PC-9 (cell line): ENCODE results near the gene TBCC. TPM values are rescaled to one million over a fixed set of nuclear protein-coding genes. Genes with fewer than 3 reads are reported as not detected.

Source experiments
- BruUV-seq: library from RNA; stranded (reverse); fragments of 400-500 nt; replicated peaks from 2 replicates; lab custom pipeline; 2021; lab: Mats Ljungman, UMichigan
- CTCF ChIA-PET: fragments of 300-600 bp; sonication (Branson Sonifier 250); formaldehyde crosslinking; loops from one replicate; lab custom pipeline; 2022; ENCODE audit warnings: antibody characterized with exemption; lab: Charles Lee
- POLR2A ChIA-PET: fragments of 300-600 bp; sonication (Branson Sonifier 250); formaldehyde crosslinking; loops from one replicate; lab custom pipeline; 2022; ENCODE audit warnings: antibody characterized with exemption; ENCODE audit not compliant: unreplicated experiment; lab: Charles Lee
- DNase-seq, 2 experiments: peaks; one replicate each; pipeline versions ENCODE4 v3.0.0 to v3.0.0-alpha.2; 2015 to 2022; ENCODE audit warnings: mixed read lengths in 1 of 2
- H2AFZ ChIP-seq: fragments of 200-600 bp; sonication (generic); 2 replicates; pipeline ENCODE4 v1.8.1; 2017; ENCODE audit warnings: antibody characterized with exemption
- H3F3A ChIP-seq: fragments of 200-600 bp; sonication (generic); 2 replicates; pipeline ENCODE4 v1.8.1; 2017; ENCODE audit warnings: antibody characterized with exemption, mild to moderate bottlenecking, low read depth; ENCODE audit not compliant: insufficient read depth
- H3K27ac ChIP-seq: fragments of 200-600 bp; sonication (generic); 2 replicates; pipeline ENCODE4 v1.6.1; 2016; ENCODE audit warnings: mixed run types
- H3K27me3 ChIP-seq: fragments of 200-600 bp; sonication (generic); 2 replicates; pipeline ENCODE4 v1.6.1; 2016; ENCODE audit warnings: low read depth, mixed run types; ENCODE audit not compliant: insufficient read depth
- H3K36me3 ChIP-seq: fragments of 200-600 bp; sonication (generic); 2 replicates; pipeline ENCODE4 v1.6.1; 2016; ENCODE audit warnings: low read depth, mixed run types
- H3K4me1 ChIP-seq: fragments of 200-600 bp; sonication (generic); replicated peaks from 2 replicates; pipeline ENCODE4 v1.6.1; 2016; ENCODE audit warnings: mixed run types; ENCODE audit not compliant: insufficient read depth
- H3K4me2 ChIP-seq: fragments of 200-600 bp; sonication (generic); 2 replicates; pipeline ENCODE4 v1.6.1; 2017; ENCODE audit warnings: mixed run types
- H3K4me3 ChIP-seq: fragments of 200-600 bp; sonication (generic); 2 replicates; pipeline ENCODE4 v1.6.1; 2016; ENCODE audit warnings: mixed run types
- H3K79me2 ChIP-seq: fragments of 200-600 bp; sonication (generic); 2 replicates; pipeline ENCODE4 v1.6.1; 2017; ENCODE audit warnings: low read depth, mixed run types
- H3K9me2 ChIP-seq: fragments of 200-600 bp; sonication (generic); 2 replicates; pipeline ENCODE4 v1.8.1; 2017; ENCODE audit warnings: mild to moderate bottlenecking; ENCODE audit not compliant: insufficient read depth
- H3K9me3 ChIP-seq: fragments of 200-600 bp; sonication (generic); 2 replicates; pipeline ENCODE4 v1.8.1; 2016; ENCODE audit warnings: low read depth; ENCODE audit not compliant: insufficient read depth
- H4K20me1 ChIP-seq: fragments of 200-600 bp; sonication (generic); 2 replicates; pipeline ENCODE4 v1.8.1; 2017; ENCODE audit not compliant: insufficient read depth
- EZH2 ChIP-seq: fragments of 200-600 bp; sonication (generic); IDR thresholded peaks from 2 replicates; pipeline ENCODE4 v1.8.0; 2017; ENCODE audit warnings: antibody characterized with exemption, low read depth
- intact Hi-C: fragments of 100-400 bp; cut with micrococcal nuclease; formaldehyde crosslinking; loops from one replicate; pipeline ENCODE4 v1.10.0; 2022; ENCODE audit not compliant: unreplicated experiment
- total RNA-seq: library from RNA; stranded (reverse); gene quantifications from 2 replicates; pipeline ENCODE4 v1.2.3, GENCODE V29; 2021
- TF ChIP-seq, protein P1 (sequence below): fragments of 200-600 bp; sonication (generic); conservative IDR thresholded peaks from 2 replicates; pipeline ENCODE4 v1.6.1; 2017; ENCODE audit warnings: mixed run types, antibody characterized with exemption, mild to moderate bottlenecking, moderate library complexity

The TBCC gene
- total RNA-seq, 1 experiment from 2014 or later, result 12.3 TPM

DNA sequence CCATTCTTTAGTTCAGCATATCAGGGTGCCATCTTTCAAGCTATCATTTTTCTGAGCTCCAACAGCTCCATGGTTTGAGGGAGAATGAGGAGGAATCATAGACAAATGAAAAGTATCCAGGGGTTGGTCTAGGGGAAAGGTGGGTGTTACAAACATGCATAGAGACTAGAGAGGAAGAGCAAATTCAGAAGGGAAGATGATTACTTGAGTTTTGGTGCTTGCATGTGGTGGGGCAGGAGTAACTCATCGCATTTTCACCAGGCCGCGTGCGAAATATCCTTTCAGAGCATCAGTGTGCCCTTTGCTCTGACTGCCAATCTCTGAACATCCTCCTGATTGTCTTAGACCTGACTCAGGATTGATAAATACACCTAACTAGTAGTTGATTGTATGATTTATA lies 28.3 kb upstream of the TBCC start:
- Histone ChIP-seq H3K9me3 (no peaks in the 10 kb centered on the region; the same call in 1 of the 2 replicates), H3K4me3 (no peak overlapping the region), H3K27me3 (no peaks in the 10 kb centered on the region), H4K20me1 (no peaks in the 10 kb centered on the region), H3K9me2 (no peaks in the 10 kb centered on the region), H3F3A (peaks cover 13% of the 10 kb centered on the region), H3K79me2 (no peaks in the 10 kb centered on the region), H3K4me1 (peaks cover 7% of the 10 kb centered on the region), H3K27ac (peak overlapping the region; percentile 32; the same call in 1 of the 2 replicates), H3K36me3 (no peaks in the 10 kb centered on the region), H3K4me2 (no peak overlapping the region), H2AFZ (no peak overlapping the region)
- TF ChIP-seq, protein P1, sequence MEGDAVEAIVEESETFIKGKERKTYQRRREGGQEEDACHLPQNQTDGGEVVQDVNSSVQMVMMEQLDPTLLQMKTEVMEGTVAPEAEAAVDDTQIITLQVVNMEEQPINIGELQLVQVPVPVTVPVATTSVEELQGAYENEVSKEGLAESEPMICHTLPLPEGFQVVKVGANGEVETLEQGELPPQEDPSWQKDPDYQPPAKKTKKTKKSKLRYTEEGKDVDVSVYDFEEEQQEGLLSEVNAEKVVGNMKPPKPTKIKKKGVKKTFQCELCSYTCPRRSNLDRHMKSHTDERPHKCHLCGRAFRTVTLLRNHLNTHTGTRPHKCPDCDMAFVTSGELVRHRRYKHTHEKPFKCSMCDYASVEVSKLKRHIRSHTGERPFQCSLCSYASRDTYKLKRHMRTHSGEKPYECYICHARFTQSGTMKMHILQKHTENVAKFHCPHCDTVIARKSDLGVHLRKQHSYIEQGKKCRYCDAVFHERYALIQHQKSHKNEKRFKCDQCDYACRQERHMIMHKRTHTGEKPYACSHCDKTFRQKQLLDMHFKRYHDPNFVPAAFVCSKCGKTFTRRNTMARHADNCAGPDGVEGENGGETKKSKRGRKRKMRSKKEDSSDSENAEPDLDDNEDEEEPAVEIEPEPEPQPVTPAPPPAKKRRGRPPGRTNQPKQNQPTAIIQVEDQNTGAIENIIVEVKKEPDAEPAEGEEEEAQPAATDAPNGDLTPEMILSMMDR, result no peak
- TF ChIP-seq EZH2, result no peak
- ChIA-PET POLR2A (no interaction called here), CTCF (no interaction called here)
- DNase-seq, result no peak
- intact Hi-C loops, result no loop called here
- BruUV-seq, result no TSS peak

DNA sequence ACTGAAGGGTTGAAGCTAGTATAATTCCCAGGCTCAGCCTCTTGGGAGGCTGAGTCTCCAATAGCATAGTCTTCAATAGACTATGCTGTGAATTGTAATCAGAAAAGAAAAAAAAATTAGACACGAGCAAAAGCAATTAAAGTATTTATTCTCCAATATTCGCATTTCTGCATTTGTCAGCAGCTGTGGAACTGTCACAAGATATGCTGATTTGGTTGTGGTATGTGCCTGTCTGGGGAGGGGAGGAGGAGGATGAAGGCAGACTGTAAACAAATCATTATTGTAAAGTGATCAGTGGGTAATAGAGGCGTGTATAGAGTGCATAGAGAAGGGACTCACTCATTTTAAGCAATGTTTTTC lies 25.8 kb upstream of the TBCC start:
- Histone ChIP-seq H3K4me2 (no peak overlapping the region), H3K36me3 (no peaks in the 10 kb centered on the region), H3K27me3 (no peaks in the 10 kb centered on the region), H3K9me3 (no peaks in the 10 kb centered on the region; the same call in 1 of the 2 replicates), H3K79me2 (no peaks in the 10 kb centered on the region), H3K4me3 (no peak overlapping the region), H2AFZ (no peak overlapping the region), H3K27ac (no peak overlapping the region), H3K9me2 (no peaks in the 10 kb centered on the region), H3K4me1 (0 out of 2 replicates have a peak, but pooled peaks cover under 1% of the 10 kb centered on the region), H3F3A (peaks cover 7% of the 10 kb centered on the region), H4K20me1 (no peaks in the 10 kb centered on the region)
- no TSS peak for BruUV-seq
- ChIA-PET CTCF (no interaction called here), POLR2A (no interaction called here)
- TF ChIP-seq, protein P1, result no peak
- TF ChIP-seq EZH2, result no peak
- intact Hi-C loops, result no loop called here
- DNase-seq, result no peak

DNA sequence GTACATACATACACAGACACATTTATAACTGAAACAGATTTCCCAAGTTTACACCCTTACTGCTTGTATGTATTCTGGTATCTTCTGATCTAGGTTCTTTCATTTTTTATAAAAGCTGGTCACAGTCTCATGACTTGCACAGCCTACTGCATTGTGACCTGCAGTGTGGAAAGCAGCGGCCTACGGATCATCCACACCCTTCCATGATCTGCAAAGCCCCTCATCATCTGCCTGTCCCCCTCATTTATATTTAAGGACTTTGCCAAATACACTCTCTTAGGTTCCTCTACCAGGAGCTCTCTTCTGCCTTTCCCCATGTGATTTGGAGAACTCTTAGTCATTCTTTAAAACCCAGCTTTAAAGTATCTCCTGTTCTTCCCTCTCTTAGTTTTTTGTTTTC lies 23.9 kb upstream of the TBCC start:
- no peaks in the 10 kb centered on the region for H3K27me3 ChIP-seq
- TF ChIP-seq, protein P1, result no peak
- no peak for TF ChIP-seq EZH2
- ChIA-PET CTCF (no interaction called here), POLR2A (no interaction called here)
- H3K9me3 ChIP-seq, result no peaks in the 10 kb centered on the region; the same call in 1 of the 2 replicates
- no peak for DNase-seq
- no peaks in the 10 kb centered on the region for H4K20me1 ChIP-seq
- BruUV-seq, result no TSS peak
- H3F3A ChIP-seq, result peaks cover 25% of the 10 kb centered on the region
- H3K36me3 ChIP-seq, result no peaks in the 10 kb centered on the region
- no peaks in the 10 kb centered on the region for H3K79me2 ChIP-seq
- intact Hi-C loops, result no loop called here
- H3K4me2 ChIP-seq, result no peak overlapping the region
- no peaks in the 10 kb centered on the region for H3K9me2 ChIP-seq
- peaks cover 19% of the 10 kb centered on the region for H3K4me1 ChIP-seq
- no peak overlapping the region for H3K4me3 ChIP-seq
- no peak overlapping the region for H3K27ac ChIP-seq
- no peak overlapping the region for H2AFZ ChIP-seq
